HL-60 (cell line): Measurements from ENCODE around the gene CACFD1.
A peak's percentile ranks its signal among the peaks of the same experiment; 100 is the strongest.

Experiments used
- DNase-seq, 2 experiments: peaks; one replicate each; pipeline ENCODE4 v3.0.0-alpha.2; 2010 to 2020; ENCODE audit warnings: low read depth in 1 of 2, low spot score in 1 of 2
- H3K27ac ChIP-seq: fragments of 250-450 bp; sonication (Bioruptor Pico); replicated peaks from 2 replicates; pipeline ENCODE4 v1.5.1; 2020; ENCODE audit warnings: mild to moderate bottlenecking, moderate library complexity
- H3K27me3 ChIP-seq: fragments of 250-450 bp; sonication (Bioruptor Pico); 2 replicates; pipeline ENCODE4 v1.5.1; 2021; ENCODE audit warnings: mild to moderate bottlenecking, moderate library complexity; ENCODE audit not compliant: insufficient read depth, poor library complexity, severe bottlenecking
- H3K4me3 ChIP-seq: replicated peaks from 2 replicates; pipeline ENCODE4 v1.5.1; 2011; ENCODE audit warnings: mild to moderate bottlenecking, control low read depth, low read length; ENCODE audit not compliant: insufficient read depth
- CTCF ChIP-seq: IDR thresholded peaks from one replicate; pipeline ENCODE4 v1.5.1; 2011; ENCODE audit warnings: low read length, control low read depth, inconsistent platforms; ENCODE audit not compliant: insufficient read depth
- GABPA ChIP-seq: IDR thresholded peaks from 2 replicates; pipeline ENCODE4 v1.6.1; 2012; ENCODE audit warnings: low read depth
- POLR2AphosphoS5 ChIP-seq: IDR thresholded peaks from 2 replicates; pipeline ENCODE4 v1.6.1; 2012; ENCODE audit warnings: low read depth
- REST ChIP-seq: IDR thresholded peaks from 2 replicates; pipeline ENCODE4 v1.6.1; 2012; ENCODE audit warnings: low read depth; ENCODE audit not compliant: insufficient replicate concordance
- SPI1 ChIP-seq: IDR thresholded peaks from 2 replicates; pipeline ENCODE4 v1.6.1; 2012; ENCODE audit warnings: low read depth, mild to moderate bottlenecking, borderline replicate concordance

CACFD1 gene

GRCh38 chr9:133475292-133476012, 15.7 kb downstream of the CACFD1 start:
- Histone ChIP-seq H3K4me3 (no peak overlapping the region), H3K27me3 (peaks cover 12% of the 10 kb centered on the region), H3K27ac (no peak overlapping the region)
- DNase-seq, result no peak
- no peak for TF ChIP-seq GABPA
- no peak for TF ChIP-seq CTCF

GRCh38 chr9:133476036-133476931, 16.5 kb downstream of the CACFD1 start:
- peak; percentile 39 to 49 for DNase-seq
- H3K4me3 ChIP-seq, result peak overlapping the region; percentile 18
- TF ChIP-seq SPI1 (no peak), CTCF (no peak), GABPA (no peak), POLR2AphosphoS5 (no peak), REST (no peak)
- H3K27ac ChIP-seq, result no peak overlapping the region
- peaks cover 12% of the 10 kb centered on the region for H3K27me3 ChIP-seq

- peaks cover 12% of the 10 kb centered on the region for H3K27me3 ChIP-seq
- no peak for DNase-seq
- TF ChIP-seq POLR2AphosphoS5 (no peak), REST (no peak), GABPA (no peak), CTCF (no peak), SPI1 (no peak)
- no peak overlapping the region for H3K27ac ChIP-seq
- no peak overlapping the region; the same call in 1 of the 2 replicates for H3K4me3 ChIP-seq
Observed at GRCh38 chr9:133476941-133477340, 17.2 kb downstream of the CACFD1 start.
